Fibroblast of villous mesenchyme (primary cell): ENCODE data around the gene CISD2. TPM values are rescaled to one million over a fixed set of nuclear protein-coding genes. Genes with fewer than 3 reads are reported as not detected.
"Not testable (repeated sequence)": the region's sequence is repeated elsewhere in the genome, so short reads cannot be mapped to it uniquely, and the experiment has no call there.

Experiments
- DNase-seq: peaks from one replicate; pipeline ENCODE4 v3.0.0-alpha.2; 2010; ENCODE audit warnings: low read depth
- H3K4me3 ChIP-seq: 2 replicates; pipeline ENCODE4 v1.5.1; 2011; ENCODE audit warnings: low read depth, mild to moderate bottlenecking, low read length
- CTCF ChIP-seq: IDR thresholded peaks from 2 replicates; pipeline ENCODE4 v1.5.1; 2012; ENCODE audit warnings: low read depth, mild to moderate bottlenecking, low read length; ENCODE audit not compliant: insufficient read depth
- total RNA-seq: library from RNA; depleted of rRNA; stranded (reverse); fragments of >200 nt; gene quantifications from 2 replicates; pipeline ENCODE4 v1.2.3, GENCODE V29; 2012

The CISD2 gene
- total RNA-seq = 24.2 and 36.3 TPM in 2 replicates

- peak; percentile 93 for DNase-seq
- peak within 1 kb of the TSS; percentile 91 for H3K4me3 ChIP-seq
- no peak for TF ChIP-seq CTCF
Observed at GRCh38 chr4:102868781-102869568, at the start of gene CISD2. TSS of gene CISD2 (plus strand) at chr4:102868992. CDS start at chr4:102869085, 93 bp downstream.

GRCh38 chr4:102819100-102819499 lies 49.7 kb upstream of the CISD2 start:
- not testable (repeated sequence) for DNase-seq, H3K4me3 ChIP-seq

GRCh38 chr4:102819588-102820365 lies 49.0 kb upstream of the CISD2 start:
- DNase-seq = peak; percentile 32
- H3K4me3 ChIP-seq = no peak overlapping the region
- TF ChIP-seq CTCF = no peak

- DNase-seq = no peak
- TF ChIP-seq CTCF = no peak
- H3K4me3 ChIP-seq = peak overlapping the region; percentile 99
Observed at GRCh38 chr4:102823464-102823863, 45.3 kb upstream of the CISD2 start.

- peak overlapping the region; percentile 99 for H3K4me3 ChIP-seq
- peak; percentile 35 for DNase-seq
- TF ChIP-seq CTCF = no peak
Observed at GRCh38 chr4:102823897-102824296, 44.9 kb upstream of the CISD2 start.

- peak; percentile 26 for DNase-seq
- H3K4me3 ChIP-seq = peak overlapping the region; percentile 99
- TF ChIP-seq CTCF = no peak
Observed at GRCh38 chr4:102824398-102824797, 44.4 kb upstream of the CISD2 start.
